Activated CD4-positive, alpha-beta T cell treated with anti-CD3 and anti-CD28 coated beads, Interleukin-2, amount 50 U/mL, for 24 hours (primary cell): Measurements from ENCODE around the gene CHERP.

Experiments
- DNase-seq, 2 donors: peaks; one replicate each; pipeline ENCODE4 v3.0.0-alpha.2; 2020; ENCODE audit warnings: low read depth in 1 of 2, low spot score in 1 of 2

CHERP gene, protein sequence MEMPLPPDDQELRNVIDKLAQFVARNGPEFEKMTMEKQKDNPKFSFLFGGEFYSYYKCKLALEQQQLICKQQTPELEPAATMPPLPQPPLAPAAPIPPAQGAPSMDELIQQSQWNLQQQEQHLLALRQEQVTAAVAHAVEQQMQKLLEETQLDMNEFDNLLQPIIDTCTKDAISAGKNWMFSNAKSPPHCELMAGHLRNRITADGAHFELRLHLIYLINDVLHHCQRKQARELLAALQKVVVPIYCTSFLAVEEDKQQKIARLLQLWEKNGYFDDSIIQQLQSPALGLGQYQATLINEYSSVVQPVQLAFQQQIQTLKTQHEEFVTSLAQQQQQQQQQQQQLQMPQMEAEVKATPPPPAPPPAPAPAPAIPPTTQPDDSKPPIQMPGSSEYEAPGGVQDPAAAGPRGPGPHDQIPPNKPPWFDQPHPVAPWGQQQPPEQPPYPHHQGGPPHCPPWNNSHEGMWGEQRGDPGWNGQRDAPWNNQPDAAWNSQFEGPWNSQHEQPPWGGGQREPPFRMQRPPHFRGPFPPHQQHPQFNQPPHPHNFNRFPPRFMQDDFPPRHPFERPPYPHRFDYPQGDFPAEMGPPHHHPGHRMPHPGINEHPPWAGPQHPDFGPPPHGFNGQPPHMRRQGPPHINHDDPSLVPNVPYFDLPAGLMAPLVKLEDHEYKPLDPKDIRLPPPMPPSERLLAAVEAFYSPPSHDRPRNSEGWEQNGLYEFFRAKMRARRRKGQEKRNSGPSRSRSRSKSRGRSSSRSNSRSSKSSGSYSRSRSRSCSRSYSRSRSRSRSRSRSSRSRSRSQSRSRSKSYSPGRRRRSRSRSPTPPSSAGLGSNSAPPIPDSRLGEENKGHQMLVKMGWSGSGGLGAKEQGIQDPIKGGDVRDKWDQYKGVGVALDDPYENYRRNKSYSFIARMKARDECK

DNA sequence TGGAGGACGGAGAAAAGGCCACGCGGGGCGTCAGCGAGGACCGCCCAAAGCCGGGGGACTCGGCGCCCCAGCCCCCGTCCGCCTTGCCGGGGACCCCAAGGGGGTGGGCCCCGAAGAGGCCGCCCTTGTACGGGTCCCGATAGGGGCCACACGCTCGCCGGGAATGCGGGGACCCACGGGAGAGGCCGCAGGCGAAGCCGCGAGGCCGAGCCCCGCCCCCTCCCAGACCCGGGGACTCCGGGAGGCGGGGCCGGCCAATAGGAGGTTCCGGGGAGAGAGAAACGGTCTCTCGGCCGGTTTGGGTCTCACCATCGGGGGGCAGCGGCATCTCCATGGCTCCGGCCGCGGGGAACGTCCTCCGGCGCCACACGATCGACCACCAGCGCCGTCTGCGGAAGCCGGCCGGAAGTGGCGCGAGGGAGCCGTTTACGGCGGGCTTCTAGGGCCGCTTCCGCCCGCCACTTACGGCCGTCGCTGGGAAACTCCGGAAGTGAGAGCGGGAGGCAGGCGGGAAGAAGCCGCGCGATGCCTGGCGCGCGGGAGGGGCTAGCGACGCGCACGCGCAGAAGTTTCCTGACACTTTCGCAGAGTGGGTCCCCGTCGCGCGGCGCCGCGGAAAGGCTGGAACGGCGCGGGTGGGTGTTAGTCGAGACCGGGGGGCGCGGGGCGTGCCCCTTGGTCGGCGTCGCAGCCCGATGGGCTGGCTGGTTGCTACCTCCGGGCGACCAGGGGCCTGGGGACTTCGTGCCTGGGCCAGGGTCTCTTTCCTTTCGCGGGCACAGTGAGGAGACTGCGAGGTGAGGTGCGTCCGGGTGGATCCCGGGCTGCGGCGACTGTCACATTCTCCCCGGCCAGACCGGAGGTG is at the start of gene CHERP:
Gene CHERP (minus strand): TSS at position 393 of the 865 bp plus-strand sequence. CDS start 59 bp downstream, at position 334.
- peak; percentile 82 to 90 for DNase-seq

GRCh38 chr19:16590876-16591802 is 48.9 kb upstream of the CHERP start:
- no peak for DNase-seq

DNA sequence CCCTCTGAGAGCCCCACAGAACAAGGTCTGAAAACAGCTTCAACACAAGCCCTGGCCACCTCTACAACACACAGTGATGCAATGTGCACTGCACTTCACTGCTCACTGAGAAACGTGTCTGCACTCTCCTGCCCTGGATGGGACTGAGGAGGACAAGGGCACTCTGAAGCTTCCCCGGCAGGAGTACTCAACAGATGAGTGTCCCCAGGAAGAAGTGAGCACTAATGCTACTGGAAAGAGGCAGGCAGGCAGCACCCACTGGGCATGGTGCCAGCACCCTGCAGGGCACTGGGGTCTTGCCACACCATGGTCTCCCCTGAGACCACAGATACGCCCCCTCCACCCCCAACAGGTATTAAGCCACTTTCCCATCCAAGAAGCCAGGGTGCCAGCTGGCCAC is 47.7 kb upstream of the CHERP start:
- no peak for DNase-seq

DNA sequence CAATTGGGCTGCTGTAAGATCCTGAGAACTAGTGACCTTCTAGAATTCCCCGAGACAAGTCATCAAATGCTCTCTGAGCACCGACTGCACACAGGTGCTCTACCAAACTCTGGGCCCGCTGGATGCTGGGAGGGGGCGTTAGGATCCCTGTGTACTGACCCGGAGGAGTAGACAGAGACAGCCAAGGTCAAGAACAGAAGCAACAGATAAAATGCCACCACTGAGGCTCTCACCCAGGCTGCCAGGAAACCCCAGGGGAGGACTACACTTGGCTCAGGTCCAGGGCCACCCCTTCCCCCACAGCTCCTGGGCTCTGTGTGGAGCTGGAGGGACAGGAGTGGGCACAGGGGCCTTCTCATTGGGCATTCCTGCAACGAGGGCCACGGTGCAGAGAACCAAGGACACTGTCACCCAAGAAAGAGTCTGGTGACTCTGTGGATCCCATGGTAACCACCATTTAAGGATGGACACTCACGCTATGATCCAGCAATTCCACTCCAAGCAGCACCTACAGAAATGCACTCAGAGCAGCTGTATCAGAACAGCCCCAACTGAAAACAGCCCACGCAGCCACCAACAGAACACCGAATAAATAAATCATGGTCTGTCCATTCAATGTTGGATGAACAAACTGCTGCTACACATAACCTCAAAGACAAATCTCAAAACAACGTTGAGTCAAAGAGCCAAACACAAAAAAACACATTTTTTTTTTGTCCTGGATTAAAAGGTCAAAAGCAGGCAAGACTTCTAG is 46.8 kb upstream of the CHERP start:
- no peak for DNase-seq

DNA sequence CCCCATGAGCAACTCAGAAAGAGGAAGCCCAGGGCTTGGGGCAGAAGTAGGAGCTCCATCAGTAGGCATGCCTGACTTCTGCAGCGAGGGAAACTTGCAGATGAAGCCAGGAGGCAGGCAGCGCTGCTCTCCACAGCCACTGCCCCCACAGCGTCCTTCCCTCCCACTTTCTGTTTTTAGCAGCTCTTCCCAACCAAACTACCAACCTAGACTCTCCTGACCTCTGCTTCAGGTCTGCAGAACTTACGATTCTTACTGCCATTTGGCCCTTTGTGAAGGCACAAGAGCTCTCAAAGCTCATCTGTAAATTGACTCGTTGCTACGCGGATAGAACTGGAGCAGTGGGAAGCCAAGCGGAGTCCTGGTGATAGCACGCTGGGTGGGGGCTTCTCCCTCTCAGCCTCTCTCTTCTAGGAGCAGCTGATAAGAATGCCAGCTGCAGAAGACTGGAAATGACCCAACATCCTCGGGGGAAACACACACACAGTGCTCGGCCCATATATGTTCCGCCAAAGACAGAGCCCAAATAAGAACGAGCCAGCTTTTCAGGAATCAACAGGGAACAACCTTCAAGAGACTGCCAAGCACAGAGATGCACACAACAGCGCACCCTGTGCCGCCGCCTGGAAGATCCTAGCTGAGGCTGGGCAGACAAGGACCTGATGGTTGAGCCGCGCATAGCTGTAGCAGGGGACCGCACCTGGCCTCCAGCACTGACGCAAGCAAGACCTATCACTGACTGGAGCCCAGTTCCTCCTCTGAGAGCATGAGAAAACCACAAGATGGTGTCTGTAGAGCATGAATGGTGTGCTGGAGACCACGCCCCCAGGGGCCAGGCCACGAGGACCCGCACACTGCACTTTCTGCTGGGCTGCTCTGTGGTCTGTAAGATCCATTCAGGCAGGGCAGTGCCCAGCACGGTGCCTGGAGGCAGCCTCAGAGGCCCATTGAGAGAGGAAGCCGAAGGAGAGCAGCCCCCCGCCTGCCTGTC is 45.9 kb upstream of the CHERP start:
- peak in 1 of 2 donors; percentile 47 for DNase-seq

DNA sequence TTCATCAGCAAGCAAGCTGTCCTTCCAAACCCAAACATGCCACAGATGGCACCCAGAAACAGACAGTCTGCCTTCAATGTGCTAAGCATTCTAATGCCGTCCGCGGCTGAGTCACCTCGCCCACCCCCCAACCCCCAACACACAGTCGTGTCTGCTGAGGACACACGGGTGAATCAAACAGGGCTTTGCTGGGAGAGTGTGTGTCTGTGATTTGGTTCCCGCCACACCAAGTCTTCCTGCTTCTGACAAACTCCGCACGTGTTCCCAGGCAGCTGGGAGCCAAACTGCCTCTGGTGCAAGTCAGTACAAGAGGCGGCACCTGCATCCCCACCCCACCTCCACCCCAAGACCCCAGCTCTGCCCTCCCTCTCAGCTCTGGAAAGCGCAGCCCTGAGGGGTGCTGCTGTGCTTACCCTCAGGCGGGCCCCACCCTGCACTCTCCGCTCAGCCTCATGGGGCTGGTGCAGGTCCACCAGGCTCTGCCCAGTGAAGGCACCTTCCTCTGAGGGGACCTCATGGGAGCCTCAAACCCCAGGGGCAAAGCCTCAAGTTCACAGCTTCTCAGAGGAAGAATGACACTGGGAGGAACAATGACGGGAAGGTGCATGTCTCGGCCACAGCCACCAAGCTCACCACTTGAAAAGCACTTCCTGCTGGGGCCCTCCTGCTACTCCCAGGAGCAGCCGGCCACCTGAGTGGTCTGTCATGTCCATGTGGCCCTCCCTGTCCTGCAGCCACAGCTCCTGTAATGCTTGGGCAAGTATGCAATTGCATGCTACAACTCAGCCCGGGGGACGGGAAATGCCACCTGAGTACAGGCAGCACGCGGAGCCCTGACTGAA is 45.0 kb upstream of the CHERP start:
- no peak for DNase-seq

DNA sequence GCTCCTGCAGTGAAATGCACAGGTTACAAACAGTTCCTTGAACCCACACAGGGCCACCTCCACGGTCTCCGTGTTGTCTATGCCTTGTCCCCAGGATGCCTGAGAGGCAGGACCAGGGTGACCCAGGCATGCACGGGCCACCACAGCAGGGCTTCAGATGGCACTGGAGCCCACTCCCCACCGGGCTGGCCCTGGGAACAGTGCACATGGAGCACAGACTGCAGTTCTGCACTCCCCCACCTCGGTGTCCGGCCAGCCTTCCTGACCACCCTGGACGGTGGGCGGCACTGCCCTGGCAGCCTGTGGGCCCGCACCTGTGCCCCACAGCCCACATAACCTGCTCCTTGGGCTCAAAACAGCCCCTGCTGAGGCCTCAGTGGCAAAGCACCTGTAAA is 44.2 kb upstream of the CHERP start:
- DNase-seq, result no peak

- no peak for DNase-seq
Measured at GRCh38 chr19:16585808-16586476, 43.7 kb upstream of the CHERP start.

- DNase-seq, result no peak
Measured at GRCh38 chr19:16585094-16585801, 43.0 kb upstream of the CHERP start.

GRCh38 chr19:16584248-16585093 is 42.2 kb upstream of the CHERP start:
- DNase-seq, result peak; percentile 59 to 84

DNA sequence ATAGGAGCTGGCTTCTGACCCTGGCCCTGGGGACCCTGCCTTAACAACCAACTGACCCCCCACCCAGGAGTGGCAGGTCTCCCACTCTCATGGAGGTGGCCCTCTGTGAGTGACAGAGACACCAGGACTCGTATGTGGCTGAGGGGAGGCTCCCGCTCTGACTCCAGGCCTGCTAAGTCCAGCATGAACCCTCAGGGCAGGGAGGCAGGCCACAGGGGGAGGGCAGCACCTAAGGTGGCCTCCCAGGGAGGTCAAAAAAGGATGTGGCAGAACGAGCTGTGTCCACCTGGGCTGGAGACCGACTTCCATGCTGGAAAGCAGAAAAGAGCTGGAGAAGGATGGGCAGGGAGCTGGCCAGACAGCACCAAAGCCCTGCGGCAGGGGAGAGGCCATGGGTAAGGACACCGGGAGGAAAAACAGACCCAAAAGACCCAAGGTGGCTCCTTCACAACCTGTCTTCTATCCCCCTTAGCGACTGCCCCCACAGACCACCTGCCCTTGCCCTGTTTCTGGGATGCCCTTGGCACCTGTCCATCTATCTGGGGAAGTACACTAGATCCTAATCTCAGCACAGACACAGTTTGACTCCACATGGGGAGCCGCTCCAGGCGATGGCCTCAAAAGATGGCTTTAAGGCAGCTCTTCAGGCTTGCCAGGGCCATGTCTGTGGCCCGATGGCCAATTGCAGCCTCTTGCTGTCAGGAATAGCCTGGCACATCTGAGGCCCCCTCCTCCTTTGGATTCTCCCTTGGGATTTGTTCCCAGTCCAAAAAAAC is 40.4 kb upstream of the CHERP start:
- DNase-seq, result no peak

- DNase-seq, result no peak
Measured at GRCh38 chr19:16581971-16582343, 39.7 kb upstream of the CHERP start.

DNA sequence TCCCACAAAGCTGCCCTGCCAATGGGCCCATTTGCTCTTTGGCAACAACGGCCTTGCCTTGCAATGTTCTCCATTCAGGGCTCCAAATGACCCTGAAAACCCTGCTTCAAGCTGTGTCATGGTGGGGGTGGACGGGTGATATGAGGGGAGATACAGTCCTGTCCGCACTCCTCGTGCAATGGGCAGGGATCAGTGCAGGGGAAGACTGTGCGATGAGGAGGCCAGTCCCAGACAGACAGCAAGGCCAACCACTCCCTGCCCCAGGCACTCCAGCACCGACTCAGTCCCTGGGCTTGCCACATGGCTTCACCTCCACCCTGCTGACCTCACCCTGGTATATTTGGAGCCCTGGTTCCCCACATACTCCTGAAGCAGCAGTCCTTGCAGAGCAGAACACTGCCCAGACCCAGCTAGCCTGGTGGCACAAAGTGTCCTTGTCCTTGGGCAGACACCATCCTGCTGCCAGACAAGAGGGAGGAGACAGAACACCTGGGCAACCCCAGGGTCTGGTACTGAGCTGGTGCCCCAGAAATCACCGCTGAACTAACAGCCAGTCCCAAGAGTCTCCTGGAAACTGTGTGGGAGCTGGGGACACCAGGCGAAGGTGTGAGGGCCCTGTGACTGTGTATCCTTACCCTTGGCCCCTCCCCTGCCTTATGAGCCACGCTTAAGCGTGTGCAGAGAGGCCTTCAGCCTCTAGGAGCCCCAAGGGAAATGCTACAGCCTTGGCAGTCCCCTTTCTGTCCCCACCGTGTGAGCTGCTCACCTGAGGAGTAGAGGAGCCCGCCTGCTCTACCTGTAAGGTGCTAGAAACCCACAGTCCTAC is 39.1 kb upstream of the CHERP start:
- no peak for DNase-seq

DNA sequence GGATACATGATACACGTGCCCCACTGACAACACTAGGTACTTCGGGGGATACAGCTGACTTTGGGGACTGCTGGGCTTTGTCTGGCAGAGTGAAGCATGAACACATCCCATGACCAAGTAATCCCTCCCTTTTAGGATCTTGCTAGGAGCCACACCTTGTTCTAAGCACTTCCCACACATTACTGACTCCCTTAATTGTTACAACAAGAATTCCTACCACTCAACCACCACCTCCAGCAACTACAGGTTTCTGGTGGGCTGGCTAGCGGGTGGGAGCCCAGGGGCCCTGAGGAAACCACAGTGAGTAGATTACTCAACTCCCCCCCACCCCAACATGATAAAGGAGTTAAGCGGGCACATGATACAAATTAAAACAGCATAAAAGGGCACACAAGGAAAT is 37.1 kb upstream of the CHERP start:
- DNase-seq, result no peak
